ENCODE data around the gene C1QL4. TPM values are rescaled to one million over a fixed set of nuclear protein-coding genes. Genes with fewer than 3 reads are reported as not detected.
A peak's percentile ranks its signal among the peaks of the same experiment; 100 is the strongest.

Gene C1QL4
- total and polyA plus RNA-seq, 2 of the 8 experiments (the other 6 are each of a cell fraction or from before 2014, with no cell fraction given) = 0.28 to 0.63 TPM

DNA sequence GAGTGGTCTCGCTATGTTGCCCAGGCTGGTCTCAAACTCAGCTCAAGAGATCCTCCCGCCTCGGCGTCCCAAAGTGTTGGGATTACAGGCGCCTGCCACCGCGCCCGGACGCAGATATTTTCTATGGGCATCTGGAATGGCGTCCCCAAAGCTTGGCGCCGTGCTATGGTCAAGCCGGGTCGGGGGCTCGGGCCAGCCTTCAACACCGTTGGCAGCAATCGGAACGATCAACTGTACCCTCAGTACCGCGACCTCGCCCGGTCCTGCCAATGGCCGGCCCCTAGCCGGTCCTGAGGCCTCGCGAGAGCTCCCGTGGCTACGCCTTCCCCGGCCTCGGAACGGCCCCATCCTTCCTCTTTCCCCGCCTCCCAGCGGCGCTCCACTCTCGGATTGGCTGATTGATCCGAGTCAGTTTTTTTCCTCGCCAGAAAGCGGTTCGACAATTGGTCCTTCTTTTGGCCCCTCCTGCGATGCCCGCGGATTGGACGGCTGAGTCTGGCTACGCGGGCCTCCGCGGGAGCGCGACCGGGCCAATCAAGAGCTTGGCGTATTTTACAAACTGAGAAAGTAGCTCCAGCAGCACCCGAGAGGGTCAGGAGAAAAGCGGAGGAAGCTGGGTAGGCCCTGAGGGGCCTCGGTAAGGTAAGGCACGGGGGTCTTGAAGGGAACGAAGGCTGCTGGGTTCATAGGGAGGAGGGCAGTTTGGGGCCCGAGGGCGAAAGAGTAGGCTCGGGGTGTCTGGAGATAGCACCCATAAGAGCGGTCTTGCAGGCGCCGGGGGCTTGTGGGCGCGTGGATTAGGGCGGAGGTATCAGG lies 14.1 kb downstream of the C1QL4 start, which contains the start of gene TROAP (continued):
- TF ChIP-seq KDM4A (IDR thresholded peaks at IDR 0.05; ENCODE audit: low read depth, low read length, severe bottlenecking) = peak; percentile 79
- no peak for TF ChIP-seq MAFK (IDR thresholded peaks at IDR 0.05; ENCODE audit: low read depth, low read length)
- TF ChIP-seq CHD1 (IDR thresholded peaks at IDR 0.05; ENCODE audit: low read depth, low read length) = no peak
- peak in 1 of 2 experiments; percentile 16; a peak in 1 of 4 replicates for TF ChIP-seq SIN3A (conservative IDR thresholded peaks at IDR 0.05 in 1 of 2, IDR thresholded peaks at IDR 0.05 in 1 of 2; ENCODE audit: low read depth in 1 of 2, low read length in 2 of 2)
- no peak for TF ChIP-seq JUN (IDR thresholded peaks at IDR 0.05; ENCODE audit: low read depth, low read length)
- TF ChIP-seq TEAD4 (IDR thresholded peaks at IDR 0.05; ENCODE audit: low read depth, low read length) = no peak
- TF ChIP-seq KDM1A (IDR thresholded peaks at IDR 0.05; ENCODE audit: borderline replicate concordance, low read length) = no peak
- TF ChIP-seq BACH1 (IDR thresholded peaks at IDR 0.05; ENCODE audit: low read length) = no peak
- TF ChIP-seq RXRA (IDR thresholded peaks at IDR 0.05; ENCODE audit: insufficient read depth, low read depth, low read length) = no peak
- peak; percentile 68 for TF ChIP-seq PHF8 (conservative IDR thresholded peaks at IDR 0.05; ENCODE audit: low read depth, low read length)
- TF ChIP-seq SIRT6 (IDR thresholded peaks at IDR 0.05; ENCODE audit: low read length) = no peak
- 0 out of 2 replicates have a peak, but pooled peaks have one; percentile 16 for TF ChIP-seq ATF2 (IDR thresholded peaks at IDR 0.05; ENCODE audit: low read length)
- no peak for TF ChIP-seq NANOG (IDR thresholded peaks at IDR 0.05; ENCODE audit: insufficient read depth, low read depth, low read length, poor library complexity, severe bottlenecking)
- no peak for TF ChIP-seq SP4 (IDR thresholded peaks at IDR 0.05; ENCODE audit: low read length)
- TF ChIP-seq YY1 (IDR thresholded peaks at IDR 0.05; ENCODE audit: low read depth, low read length) = peak; percentile 79
- no peak for TF ChIP-seq EZH2 (IDR thresholded peaks at IDR 0.05; ENCODE audit: low read depth, low read length, severe bottlenecking)
- no peak for TF ChIP-seq FOSL1 (IDR thresholded peaks at IDR 0.05; ENCODE audit: insufficient read depth, low read depth, low read length)
- TF ChIP-seq CREB1 (IDR thresholded peaks at IDR 0.05) = peak; percentile 69
- peak; percentile 83; the same call in 1 of the 2 replicates for TF ChIP-seq SP1 (IDR thresholded peaks at IDR 0.05; ENCODE audit: low read depth, low read length)
- TF ChIP-seq CEBPB (IDR thresholded peaks at IDR 0.05; ENCODE audit: low read depth, low read length) = no peak
- no peak for TF ChIP-seq EP300 (IDR thresholded peaks at IDR 0.05; ENCODE audit: borderline replicate concordance in 1 of 2, low read depth in 2 of 2, low read length in 2 of 2)
- peak; percentile 85 for TF ChIP-seq TAF1 (IDR thresholded peaks at IDR 0.05; ENCODE audit: low read depth, low read length)
- peak; percentile 35; the same call in 1 of the 2 replicates for TF ChIP-seq SP2 (IDR thresholded peaks at IDR 0.05; ENCODE audit: low read length)

Data from H1 (cell line).